Ishikawa (cell line): ENCODE results near the gene BLMH.

Experiments used
- CEBPB ChIP-seq: IDR thresholded peaks from 2 replicates; pipeline ENCODE4 v1.6.1; 2012
- CREB1 ChIP-seq: IDR thresholded peaks from 2 replicates; pipeline ENCODE4 v1.6.1; 2012; ENCODE audit warnings: low read depth
- EGR1 ChIP-seq: IDR thresholded peaks from 2 replicates; pipeline ENCODE4 v1.6.1; 2012
- EP300 ChIP-seq: IDR thresholded peaks from 2 replicates; pipeline ENCODE4 v1.6.1; 2012; ENCODE audit warnings: borderline replicate concordance
- FOXM1 ChIP-seq: IDR thresholded peaks from 2 replicates; pipeline ENCODE4 v1.6.1; 2012; ENCODE audit warnings: low read depth, borderline replicate concordance
- MAX ChIP-seq: IDR thresholded peaks from 2 replicates; pipeline ENCODE4 v1.6.1; 2012
- NFIC ChIP-seq: IDR thresholded peaks from 2 replicates; pipeline ENCODE4 v1.6.1; 2012
- RAD21 ChIP-seq: IDR thresholded peaks from 2 replicates; pipeline ENCODE4 v1.6.1; 2012; ENCODE audit warnings: low read depth
- TAF1 ChIP-seq: IDR thresholded peaks from 2 replicates; pipeline ENCODE4 v1.6.1; 2012; ENCODE audit warnings: low read depth, mild to moderate bottlenecking
- TCF12 ChIP-seq: IDR thresholded peaks from 2 replicates; pipeline ENCODE4 v1.6.1; 2012; ENCODE audit warnings: low read depth
- TEAD4 ChIP-seq: IDR thresholded peaks from 2 replicates; pipeline ENCODE4 v1.6.1; 2012
- YY1 ChIP-seq: IDR thresholded peaks from 2 replicates; pipeline ENCODE4 v1.6.1; 2012; ENCODE audit warnings: low read depth
- ZBTB7A ChIP-seq: IDR thresholded peaks from 2 replicates; pipeline ENCODE4 v1.6.1; 2012; ENCODE audit warnings: low read depth
- TF ChIP-seq, protein P1 (sequence below): IDR thresholded peaks from 2 replicates; pipeline ENCODE4 v1.6.1; 2012
- TF ChIP-seq, protein P2 (sequence below): IDR thresholded peaks from 2 replicates; pipeline ENCODE4 v1.6.1; 2012; ENCODE audit warnings: low read depth, mild to moderate bottlenecking

Gene BLMH

DNA sequence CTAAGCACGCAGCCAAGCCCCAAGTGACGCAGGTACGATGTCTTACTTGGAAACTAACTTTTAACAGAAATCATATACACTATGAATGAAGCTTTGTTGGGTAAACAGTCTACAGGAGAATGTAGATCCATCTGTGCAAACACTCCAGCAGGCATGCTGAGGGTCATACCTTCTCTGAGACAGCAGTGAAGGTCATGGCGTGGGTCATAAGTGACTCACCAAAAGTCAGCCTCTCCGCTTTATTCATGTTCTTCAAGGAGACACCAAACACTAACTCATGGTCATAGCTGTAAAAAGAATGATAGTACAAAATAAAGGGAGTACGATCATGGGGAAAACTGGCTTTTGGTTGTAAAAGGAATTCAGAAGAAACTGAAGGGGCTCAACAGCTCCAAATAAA is 20.6 kb downstream of the BLMH start:
- no peak for TF ChIP-seq MAX
- TF ChIP-seq, protein P1, sequence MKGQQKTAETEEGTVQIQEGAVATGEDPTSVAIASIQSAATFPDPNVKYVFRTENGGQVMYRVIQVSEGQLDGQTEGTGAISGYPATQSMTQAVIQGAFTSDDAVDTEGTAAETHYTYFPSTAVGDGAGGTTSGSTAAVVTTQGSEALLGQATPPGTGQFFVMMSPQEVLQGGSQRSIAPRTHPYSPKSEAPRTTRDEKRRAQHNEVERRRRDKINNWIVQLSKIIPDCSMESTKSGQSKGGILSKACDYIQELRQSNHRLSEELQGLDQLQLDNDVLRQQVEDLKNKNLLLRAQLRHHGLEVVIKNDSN, result no peak
- TF ChIP-seq YY1, result no peak
- no peak for TF ChIP-seq TCF12

- TF ChIP-seq CREB1 (no peak), MAX (no peak), TAF1 (no peak), TEAD4 (no peak), EGR1 (no peak), NFIC (no peak), TCF12 (no peak), YY1 (no peak), FOXM1 (no peak), ZBTB7A (no peak), EP300 (no peak)
- TF ChIP-seq, protein P2, sequence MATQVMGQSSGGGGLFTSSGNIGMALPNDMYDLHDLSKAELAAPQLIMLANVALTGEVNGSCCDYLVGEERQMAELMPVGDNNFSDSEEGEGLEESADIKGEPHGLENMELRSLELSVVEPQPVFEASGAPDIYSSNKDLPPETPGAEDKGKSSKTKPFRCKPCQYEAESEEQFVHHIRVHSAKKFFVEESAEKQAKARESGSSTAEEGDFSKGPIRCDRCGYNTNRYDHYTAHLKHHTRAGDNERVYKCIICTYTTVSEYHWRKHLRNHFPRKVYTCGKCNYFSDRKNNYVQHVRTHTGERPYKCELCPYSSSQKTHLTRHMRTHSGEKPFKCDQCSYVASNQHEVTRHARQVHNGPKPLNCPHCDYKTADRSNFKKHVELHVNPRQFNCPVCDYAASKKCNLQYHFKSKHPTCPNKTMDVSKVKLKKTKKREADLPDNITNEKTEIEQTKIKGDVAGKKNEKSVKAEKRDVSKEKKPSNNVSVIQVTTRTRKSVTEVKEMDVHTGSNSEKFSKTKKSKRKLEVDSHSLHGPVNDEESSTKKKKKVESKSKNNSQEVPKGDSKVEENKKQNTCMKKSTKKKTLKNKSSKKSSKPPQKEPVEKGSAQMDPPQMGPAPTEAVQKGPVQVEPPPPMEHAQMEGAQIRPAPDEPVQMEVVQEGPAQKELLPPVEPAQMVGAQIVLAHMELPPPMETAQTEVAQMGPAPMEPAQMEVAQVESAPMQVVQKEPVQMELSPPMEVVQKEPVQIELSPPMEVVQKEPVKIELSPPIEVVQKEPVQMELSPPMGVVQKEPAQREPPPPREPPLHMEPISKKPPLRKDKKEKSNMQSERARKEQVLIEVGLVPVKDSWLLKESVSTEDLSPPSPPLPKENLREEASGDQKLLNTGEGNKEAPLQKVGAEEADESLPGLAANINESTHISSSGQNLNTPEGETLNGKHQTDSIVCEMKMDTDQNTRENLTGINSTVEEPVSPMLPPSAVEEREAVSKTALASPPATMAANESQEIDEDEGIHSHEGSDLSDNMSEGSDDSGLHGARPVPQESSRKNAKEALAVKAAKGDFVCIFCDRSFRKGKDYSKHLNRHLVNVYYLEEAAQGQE, result no peak
- TF ChIP-seq, protein P1, result no peak
Measured at GRCh38 chr17:30267625-30268024, 24.1 kb downstream of the BLMH start.

DNA sequence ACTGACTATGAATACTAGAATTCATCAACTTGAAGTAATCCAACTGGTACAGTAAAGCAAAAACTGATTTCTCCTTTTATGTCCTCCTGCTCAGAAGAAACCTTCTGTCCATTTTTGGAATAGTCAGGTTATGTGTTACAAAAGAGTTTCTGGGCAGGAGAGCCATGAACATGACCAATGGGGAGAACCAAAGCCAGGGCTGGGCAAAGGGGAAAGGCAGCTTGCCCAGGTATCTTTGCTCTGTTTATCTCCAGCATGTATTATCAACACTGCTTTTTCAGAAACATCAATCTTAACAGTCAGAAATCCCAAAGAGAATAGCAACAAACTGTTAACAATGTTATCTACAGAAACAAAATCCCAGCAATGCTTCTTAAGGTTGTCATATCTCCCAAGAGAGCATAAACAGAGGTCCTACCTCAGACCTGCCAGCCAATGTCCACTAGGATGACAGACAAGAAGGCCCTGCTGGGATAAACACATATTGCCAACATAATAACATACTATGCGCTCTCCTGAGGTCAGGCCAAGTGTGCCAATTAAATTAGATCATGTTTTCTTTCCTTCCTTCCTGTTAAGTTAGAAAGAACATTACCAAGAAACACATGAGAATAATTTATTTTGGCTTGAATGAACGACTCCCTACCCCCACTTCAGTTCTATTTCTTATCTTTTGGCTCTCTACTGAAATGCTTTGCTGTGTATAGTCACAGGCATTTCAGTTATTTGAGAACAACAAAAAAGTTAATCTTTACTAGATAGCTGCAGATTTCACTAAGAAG is 28.0 kb downstream of the BLMH start:
- TF ChIP-seq CEBPB (no peak), TAF1 (no peak), TCF12 (no peak), FOXM1 (no peak), CREB1 (no peak), EGR1 (no peak), TEAD4 (no peak), RAD21 (no peak), MAX (no peak), ZBTB7A (no peak), EP300 (no peak), NFIC (no peak), YY1 (no peak)
- TF ChIP-seq, protein P2, result no peak
- TF ChIP-seq, protein P1, result no peak

- TF ChIP-seq YY1 (no peak), CEBPB (no peak), EGR1 (no peak)
- TF ChIP-seq, protein P2, result no peak
Measured at GRCh38 chr17:30256756-30257506, 34.8 kb downstream of the BLMH start.
